GM18507 (cell line): Measurements from ENCODE around the gene TOM1L1.

Source experiments
- DNase-seq: peaks from one replicate; pipeline ENCODE4 v3.0.0; 2011; ENCODE audit warnings: low read depth; ENCODE audit not compliant: insufficient read length; ENCODE audit errors: extremely low spot score
- FAIRE-seq: peaks from 2 replicates; lab custom pipeline; 2011; peaks lifted over from hg19 to GRCh38; lab: Jason Lieb, UNC

TOM1L1 gene

DNA sequence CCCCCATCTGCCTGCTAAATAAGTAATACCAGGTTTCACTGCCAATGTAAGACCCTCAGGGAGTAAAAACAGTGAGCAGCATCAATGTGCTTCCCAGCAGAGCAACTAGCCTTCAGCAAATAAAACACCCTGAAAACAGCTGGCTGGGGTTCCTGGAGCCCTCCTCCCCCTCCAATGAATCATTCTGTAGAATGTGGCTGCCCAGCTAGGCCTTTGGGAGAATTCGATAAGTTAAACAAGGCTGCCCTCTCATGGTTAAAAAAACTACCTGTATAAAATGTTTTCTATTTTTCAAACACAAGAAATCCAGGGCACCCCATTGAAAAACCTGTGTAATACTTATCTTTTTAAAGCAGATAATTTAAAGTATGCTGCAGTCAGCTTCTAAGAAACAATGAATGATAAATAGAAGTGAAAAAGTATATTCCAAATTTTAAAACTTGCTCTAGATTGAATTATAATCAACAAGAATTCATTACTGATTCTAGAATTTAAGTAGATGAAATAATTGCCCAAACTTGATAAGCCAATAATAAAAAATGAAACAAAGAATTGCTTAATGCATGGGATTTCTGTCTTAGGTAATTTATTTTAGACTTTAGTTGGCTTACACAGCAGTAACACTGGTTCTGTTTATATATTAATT lies 9.4 kb upstream of the TOM1L1 start:
- no peak for DNase-seq
- FAIRE-seq: no peak

- FAIRE-seq: no peak
Observed at GRCh38 chr17:54892360-54892759, 8.3 kb upstream of the TOM1L1 start.

DNA sequence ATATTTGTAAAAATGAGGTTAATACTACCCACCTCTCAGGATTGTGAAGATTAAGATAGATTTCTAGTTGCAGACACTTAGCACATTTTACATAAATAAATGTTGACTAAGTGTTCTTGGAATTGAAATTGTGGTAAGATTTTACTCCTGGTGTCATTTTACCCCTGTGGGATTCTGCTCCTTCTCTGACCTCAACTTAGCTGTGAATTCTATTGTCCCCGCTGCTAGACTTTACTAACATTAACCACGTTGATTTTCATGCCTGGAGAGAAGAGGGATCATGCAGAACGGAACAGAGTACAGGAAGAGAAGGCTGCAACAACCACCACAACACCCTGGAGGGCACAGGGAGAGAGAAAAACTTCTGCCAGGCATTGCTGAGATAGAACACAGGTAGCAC lies 2.1 kb upstream of the TOM1L1 start:
- FAIRE-seq (no peak), DNase-seq (no peak)

More at GRCh38 chr17:54892360-54892759, 8.3 kb upstream of the TOM1L1 start:
- DNase-seq: no peak

GRCh38 chr17:54899201-54899600 lies 1.5 kb upstream of the TOM1L1 start:
- FAIRE-seq (no peak), DNase-seq (no peak)

GRCh38 chr17:54899721-54900456 lies 763 bp upstream of the TOM1L1 start:
- no peak for FAIRE-seq
- DNase-seq: no peak

- DNase-seq: no peak
- FAIRE-seq: no peak
Observed at GRCh38 chr17:54901230-54901822, 674 bp downstream of the TOM1L1 start.

GRCh38 chr17:54902017-54902416 lies 1.4 kb downstream of the TOM1L1 start:
- no peak for DNase-seq
- FAIRE-seq: no peak

DNA sequence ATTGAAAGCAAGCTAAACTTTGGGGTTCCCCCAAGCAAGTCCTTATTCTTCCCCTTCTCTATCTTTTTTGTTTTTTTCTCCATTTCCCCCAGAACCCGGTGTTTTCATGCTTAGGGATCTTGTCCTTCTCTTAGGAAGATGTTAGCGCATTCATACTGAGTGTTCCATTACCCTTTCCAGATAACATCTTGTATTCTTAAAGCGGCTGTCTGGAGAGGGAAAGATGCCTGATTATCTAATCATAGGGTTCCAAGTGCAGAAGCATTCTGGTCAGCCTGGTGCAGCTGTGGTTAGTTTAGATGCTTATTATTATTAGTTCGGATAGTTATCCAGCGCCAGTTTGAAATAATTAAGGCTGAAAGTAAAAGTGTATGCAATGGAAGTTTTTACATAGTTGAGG lies 2.0 kb downstream of the TOM1L1 start:
- FAIRE-seq: no peak
- DNase-seq: no peak

DNA sequence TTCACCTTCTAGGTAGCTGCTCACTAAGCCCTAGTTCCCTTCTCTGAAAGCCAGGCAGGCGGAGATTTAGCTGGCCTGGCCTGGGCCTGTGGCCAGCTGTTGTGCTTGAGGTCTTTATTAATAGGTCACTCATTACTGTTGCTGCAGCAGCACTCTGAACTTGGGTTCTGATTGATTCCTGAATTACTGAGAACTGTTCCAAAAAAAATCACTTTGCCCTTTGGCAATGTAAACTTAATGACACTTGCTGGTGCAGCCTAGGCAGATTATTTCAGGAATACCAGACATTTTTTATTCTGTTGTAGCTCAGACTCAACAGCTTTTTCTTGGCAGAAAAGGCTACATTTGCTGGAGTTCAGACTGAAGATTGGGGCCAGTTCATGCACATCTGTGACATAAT lies 2.7 kb downstream of the TOM1L1 start:
- no peak for FAIRE-seq
- DNase-seq: no peak

- DNase-seq: no peak
- FAIRE-seq: no peak
Observed at GRCh38 chr17:54906683-54907082, 6.0 kb downstream of the TOM1L1 start.

DNA sequence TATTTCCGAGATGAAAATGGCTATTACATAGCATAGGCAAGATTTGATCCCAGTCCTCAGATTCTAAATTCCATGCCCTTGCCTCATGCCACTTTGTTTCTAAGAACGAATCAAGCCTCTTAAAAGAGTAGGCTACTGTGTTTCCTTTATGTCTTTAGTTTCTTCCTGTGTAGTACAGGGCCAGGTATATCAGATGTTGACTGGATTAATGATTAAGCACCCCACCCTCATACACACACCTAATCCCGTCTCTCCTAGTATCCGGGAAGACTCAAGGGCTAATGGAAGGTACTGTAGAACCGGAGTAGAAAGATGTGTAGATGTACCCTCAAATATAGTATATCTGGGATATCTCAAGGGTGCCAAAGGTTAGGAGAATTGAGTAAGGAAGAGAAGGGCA lies 6.7 kb downstream of the TOM1L1 start:
- FAIRE-seq: no peak

DNA sequence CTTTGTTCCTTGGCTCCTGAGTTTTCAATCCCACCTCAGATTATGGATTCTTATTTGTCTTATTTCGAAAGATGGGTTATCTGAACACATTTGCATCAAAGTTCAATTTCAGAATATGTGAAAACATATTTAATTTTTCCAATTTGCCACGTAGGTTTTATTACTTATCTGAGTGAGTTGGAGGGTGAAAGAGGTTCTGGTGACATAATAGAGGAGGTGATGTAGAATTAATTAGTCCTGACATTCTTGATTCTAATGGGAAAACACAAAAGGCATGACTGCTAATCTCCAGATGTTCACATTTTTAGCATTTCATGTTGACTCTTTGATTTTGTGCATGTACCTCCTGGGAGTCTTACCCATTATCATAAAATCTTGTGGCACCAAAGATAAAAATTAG lies 9.1 kb downstream of the TOM1L1 start:
- no peak for FAIRE-seq
- no peak for DNase-seq

More for the DNA sequence above, 6.7 kb downstream of the TOM1L1 start:
- DNase-seq: no peak

GRCh38 chr17:54916721-54917120 lies 16.1 kb downstream of the TOM1L1 start:
- no peak for FAIRE-seq

GRCh38 chr17:54919425-54919824 lies 18.8 kb downstream of the TOM1L1 start:
- DNase-seq (no peak), FAIRE-seq (no peak)

More at GRCh38 chr17:54916721-54917120, 16.1 kb downstream of the TOM1L1 start:
- DNase-seq: no peak

DNA sequence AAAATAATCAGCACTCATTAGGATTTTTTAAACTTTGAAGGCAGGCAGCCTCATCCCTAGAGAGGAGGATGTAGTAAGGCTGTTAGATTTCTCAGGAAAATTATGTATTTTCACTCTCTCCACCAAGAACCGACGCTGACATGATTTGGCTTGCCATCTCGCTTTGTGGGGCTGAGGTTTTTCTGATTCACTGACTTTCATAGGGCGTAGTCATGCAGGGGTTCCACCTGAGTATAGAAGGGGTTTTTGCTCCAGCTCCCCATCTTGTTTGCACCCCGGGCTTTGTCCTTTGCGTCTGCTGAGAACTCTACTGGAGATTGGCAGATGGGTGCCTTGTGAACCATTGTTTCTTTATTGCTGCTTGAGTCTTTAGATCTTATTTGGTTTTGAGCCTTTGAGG lies 20.2 kb downstream of the TOM1L1 start:
- DNase-seq (no peak), FAIRE-seq (no peak)

DNA sequence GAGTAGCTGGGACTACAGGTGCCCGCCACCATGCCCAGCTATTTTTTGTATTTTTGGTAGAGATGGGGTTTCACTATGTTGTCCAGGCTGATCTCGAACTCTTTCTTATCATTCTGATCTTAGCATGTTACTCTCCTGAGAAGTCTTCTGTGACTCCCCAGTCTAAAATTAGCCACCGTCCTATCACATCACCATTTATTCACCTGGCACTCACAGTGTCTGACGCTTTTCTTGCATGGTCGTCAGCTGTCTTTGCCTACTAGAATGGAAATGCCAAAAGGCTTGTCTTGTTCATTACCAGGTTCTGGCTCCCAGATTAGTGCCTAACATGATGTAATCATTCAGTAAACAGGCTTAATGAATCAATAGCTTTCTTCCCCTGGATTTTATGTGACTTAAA lies 23.8 kb downstream of the TOM1L1 start:
- no peak for FAIRE-seq

GRCh38 chr17:54927525-54927924 lies 26.9 kb downstream of the TOM1L1 start:
- no peak for FAIRE-seq

More for the DNA sequence above, 23.8 kb downstream of the TOM1L1 start:
- DNase-seq: no peak

DNA sequence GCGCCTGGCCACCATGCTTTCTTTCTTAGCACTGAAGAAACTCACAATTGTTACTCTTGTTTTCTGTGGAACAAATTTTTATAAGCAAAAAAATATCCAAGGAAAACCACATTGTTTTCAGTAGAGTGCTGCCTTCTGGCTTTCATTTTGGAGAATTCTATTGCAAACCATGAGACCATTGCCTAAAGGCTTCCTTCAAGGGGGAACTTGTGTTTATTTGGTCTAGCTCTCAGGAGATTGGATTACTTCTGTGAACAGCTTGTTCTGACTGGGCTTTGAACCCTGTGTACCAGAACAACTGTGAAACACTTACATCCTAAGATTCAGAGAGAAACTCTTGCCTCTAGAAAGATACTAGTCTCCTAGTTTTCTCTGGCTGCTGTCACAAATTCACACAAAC lies 32.1 kb downstream of the TOM1L1 start:
- DNase-seq (no peak), FAIRE-seq (no peak)

More at GRCh38 chr17:54927525-54927924, 26.9 kb downstream of the TOM1L1 start:
- no peak for DNase-seq

- DNase-seq: no peak
Observed at GRCh38 chr17:54933921-54934320, 33.3 kb downstream of the TOM1L1 start.

DNA sequence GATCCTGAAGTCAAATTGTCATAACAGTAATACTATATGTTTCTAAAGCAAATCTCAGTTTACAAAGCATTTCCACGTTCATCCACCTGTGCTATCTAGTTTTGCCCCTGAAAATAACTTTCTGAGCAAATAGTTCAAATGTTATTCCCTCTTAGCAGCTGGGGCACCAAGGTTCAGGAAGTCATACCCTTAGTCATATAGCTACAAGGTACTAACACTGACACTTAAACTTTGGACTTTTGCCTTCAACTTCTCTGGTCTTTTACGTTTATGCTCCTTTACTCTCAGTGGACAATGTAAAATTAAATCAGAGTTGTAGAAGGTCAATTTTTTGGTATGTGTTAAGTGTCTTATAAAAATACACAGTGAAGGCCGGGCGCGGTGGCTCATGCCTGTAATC lies 34.8 kb downstream of the TOM1L1 start:
- FAIRE-seq: no peak
- no peak for DNase-seq

More at GRCh38 chr17:54933921-54934320, 33.3 kb downstream of the TOM1L1 start:
- no peak for FAIRE-seq

DNA sequence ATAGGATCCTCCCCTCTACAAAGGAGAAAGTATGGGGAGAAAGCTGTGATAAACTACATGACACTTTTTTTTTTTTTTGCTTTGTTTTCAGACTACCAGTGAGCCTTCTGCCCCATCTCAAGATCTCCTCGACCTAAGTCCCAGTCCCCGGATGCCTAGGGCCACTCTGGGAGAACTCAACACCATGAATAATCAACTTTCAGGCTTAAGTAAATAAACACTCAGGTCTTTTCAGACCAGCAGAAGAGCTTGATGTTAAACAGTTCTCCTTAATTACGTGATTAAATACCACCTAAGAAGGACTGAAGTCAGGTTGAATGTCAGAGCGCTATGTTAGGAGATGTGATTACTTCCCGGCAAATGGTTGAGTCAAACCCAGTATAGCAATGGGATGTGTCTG lies 36.4 kb downstream of the TOM1L1 start:
- FAIRE-seq (no peak), DNase-seq (no peak)
